H1 (cell line): ENCODE results near the gene MAST1. TPM values are rescaled to one million over a fixed set of nuclear protein-coding genes. Genes with fewer than 3 reads are reported as not detected.
A peak's percentile ranks its signal among the peaks of the same experiment; 100 is the strongest.

ENCODE experiments used
- EGR1 ChIP-seq: IDR thresholded peaks from 2 replicates; pipeline ENCODE4 v1.6.1; 2011; ENCODE audit warnings: low read depth, low read length, borderline replicate concordance
- RBBP5 ChIP-seq: IDR thresholded peaks from 2 replicates; pipeline ENCODE4 v1.7.1; 2012; ENCODE audit warnings: low read depth, mild to moderate bottlenecking, inconsistent platforms, low read length, moderate library complexity, borderline replicate concordance
- polyA plus RNA-seq, 7 experiments: library from polyadenylated mRNA; depleted of rRNA in 3 of 7; stranded (reverse) in 5 of 7; unstranded in 2 of 7; fragments of >200 nt in 5 of 7; fragments of 200-250 nt in 2 of 7; gene quantifications; 1 replicate in 5 of 7; 2 replicates in 1 of 7; 4 replicates in 1 of 7; pipeline versions ENCODE4 v1.2.1 to v1.2.3, GENCODE V29; 2011 to 2013; ENCODE audit warnings: missing spikeins in 2 of 7, mixed read lengths in 2 of 7
- total RNA-seq: library from RNA; stranded (reverse); fragmentation: NEBNext Ultra II Directional; extraction: Animal tissue kit (Norgen Biotek cat#: 25700); gene quantifications from 2 replicates; pipeline ENCODE4 v1.2.1, GENCODE V29; 2021

Gene MAST1
- total and polyA plus RNA-seq, 2 of the 8 experiments (the other 6 are each of a cell fraction or from before 2014, with no cell fraction given) = 15.6 to 28.3 TPM

- TF ChIP-seq RBBP5 (no peak), EGR1 (peak; percentile 18; the same call in 1 of the 2 replicates)
Measured at GRCh38 chr19:12840091-12841079, 2.1 kb downstream of the MAST1 start (continued).
